ENCODE data around the gene ZNF727.
"Not testable (repeated sequence)": the region's sequence is repeated elsewhere in the genome, so short reads cannot be mapped to it uniquely, and the experiment has no call there.

ZNF727 gene

GRCh38 chr7:64045301-64046040 lies at the start of gene ZNF727:
Gene ZNF727, plus strand, starts transcription at chr7:64045434. Its CDS starts 188 bp downstream, at chr7:64045622.
- DNase-seq = no peak

- no peak for DNase-seq
Measured at GRCh38 chr7:63998549-63998948, 46.7 kb upstream of the ZNF727 start, which contains the start of gene ZNF722. Gene ZNF722, plus strand, starts transcription at chr7:63998849. Its CDS starts 113 bp downstream, at chr7:63998962.

GRCh38 chr7:64015496-64015895 lies 29.7 kb upstream of the ZNF727 start:
- not testable (repeated sequence) for DNase-seq

- no peak for DNase-seq
Measured at GRCh38 chr7:64035388-64035787, 9.8 kb upstream of the ZNF727 start.

- no peak for DNase-seq
Measured at GRCh38 chr7:64037095-64037494, 8.1 kb upstream of the ZNF727 start.

- no peak for DNase-seq
Measured at GRCh38 chr7:64046041-64046389, 781 bp downstream of the ZNF727 start.

- DNase-seq = not testable (repeated sequence)
Measured at GRCh38 chr7:64077837-64078698, 32.8 kb downstream of the ZNF727 start.

- DNase-seq = no peak
Measured at GRCh38 chr7:64078699-64078994, 33.4 kb downstream of the ZNF727 start.

- no peak for DNase-seq
Measured at GRCh38 chr7:64087501-64087900, 42.3 kb downstream of the ZNF727 start.

GRCh38 chr7:64088863-64089262 lies 43.6 kb downstream of the ZNF727 start:
- not testable (repeated sequence) for DNase-seq

Data from NCI-H226 (cell line).